Activated CD4-positive, CD25-positive, alpha-beta regulatory T cell (primary cell): Measurements from ENCODE around the gene TUBB4A.

Experiments used
- DNase-seq, 4 experiments: peaks; one replicate each; lab custom pipeline; 2025; lab: John Stamatoyannopoulos, UW

Gene TUBB4A

DNA sequence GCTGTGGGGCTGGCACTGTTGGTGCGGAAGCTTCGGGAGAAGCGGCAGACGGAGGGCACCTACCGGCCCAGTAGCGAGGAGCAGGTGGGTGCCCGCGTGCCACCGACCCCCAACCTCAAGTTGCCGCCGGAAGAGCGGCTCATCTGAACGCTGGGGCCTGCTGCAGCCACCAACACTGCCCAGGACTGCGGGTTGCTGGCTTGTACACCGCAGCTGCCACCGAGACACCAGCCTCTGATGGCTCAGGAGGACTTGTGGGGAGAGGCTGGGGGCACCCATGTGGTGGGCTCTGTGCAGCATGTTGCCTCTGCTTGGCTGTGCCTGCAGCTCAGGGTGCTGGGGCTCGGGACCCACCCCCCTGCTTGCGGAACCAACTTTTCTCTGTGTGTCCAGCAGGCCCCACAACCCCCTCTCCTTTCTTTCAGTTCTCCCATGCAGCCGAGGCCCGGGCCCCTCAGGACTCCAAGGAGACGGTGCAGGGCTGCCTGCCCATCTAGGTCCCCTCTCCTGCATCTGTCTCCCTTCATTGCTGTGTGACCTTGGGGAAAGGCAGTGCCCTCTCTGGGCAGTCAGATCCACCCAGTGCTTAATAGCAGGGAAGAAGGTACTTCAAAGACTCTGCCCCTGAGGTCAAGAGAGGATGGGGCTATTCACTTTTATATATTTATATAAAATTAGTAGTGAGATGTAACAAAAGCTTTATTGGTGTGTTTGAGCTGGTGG is 35.4 kb downstream of the TUBB4A start:
- DNase-seq, result no peak

DNA sequence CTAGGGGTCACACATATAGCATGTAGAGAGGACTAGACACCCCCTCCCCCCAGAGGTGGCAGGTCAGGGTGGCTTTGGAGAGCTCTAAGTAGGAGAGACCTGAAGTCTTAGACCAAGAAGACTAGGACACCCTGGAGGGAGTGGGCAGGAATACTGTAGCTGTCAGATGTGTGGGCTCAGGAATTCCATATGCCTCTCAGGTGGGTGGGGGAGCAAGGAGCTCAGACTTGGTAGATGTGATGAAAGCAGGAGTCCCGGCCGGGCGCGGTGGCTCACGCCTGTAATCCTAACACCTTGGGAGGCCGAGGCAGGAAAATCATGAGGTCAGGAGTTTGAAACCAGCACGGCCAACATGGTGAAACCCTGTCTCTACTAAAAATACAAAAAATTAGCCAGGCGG is 36.4 kb downstream of the TUBB4A start:
- no peak for DNase-seq

DNA sequence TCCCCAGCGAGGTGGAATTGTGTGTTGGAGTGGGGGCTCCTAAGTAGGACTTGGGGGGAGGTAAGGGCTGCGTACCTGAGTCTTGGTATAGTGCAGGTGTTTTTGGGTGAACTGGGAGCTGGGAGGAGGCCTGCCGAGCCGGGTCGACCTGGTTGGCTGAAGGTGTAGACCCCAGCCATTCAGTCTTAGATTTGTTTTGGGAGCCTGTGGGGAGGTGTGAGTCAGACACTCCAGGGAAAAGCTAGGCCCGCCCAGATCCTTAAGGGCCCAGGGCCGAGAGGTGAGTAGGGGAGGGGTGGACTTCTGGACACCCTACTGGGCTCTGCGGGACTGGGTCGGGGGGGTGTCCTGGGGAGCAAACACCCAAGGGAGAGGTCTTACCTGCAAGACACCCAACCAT is 37.1 kb downstream of the TUBB4A start:
- no peak for DNase-seq

DNA sequence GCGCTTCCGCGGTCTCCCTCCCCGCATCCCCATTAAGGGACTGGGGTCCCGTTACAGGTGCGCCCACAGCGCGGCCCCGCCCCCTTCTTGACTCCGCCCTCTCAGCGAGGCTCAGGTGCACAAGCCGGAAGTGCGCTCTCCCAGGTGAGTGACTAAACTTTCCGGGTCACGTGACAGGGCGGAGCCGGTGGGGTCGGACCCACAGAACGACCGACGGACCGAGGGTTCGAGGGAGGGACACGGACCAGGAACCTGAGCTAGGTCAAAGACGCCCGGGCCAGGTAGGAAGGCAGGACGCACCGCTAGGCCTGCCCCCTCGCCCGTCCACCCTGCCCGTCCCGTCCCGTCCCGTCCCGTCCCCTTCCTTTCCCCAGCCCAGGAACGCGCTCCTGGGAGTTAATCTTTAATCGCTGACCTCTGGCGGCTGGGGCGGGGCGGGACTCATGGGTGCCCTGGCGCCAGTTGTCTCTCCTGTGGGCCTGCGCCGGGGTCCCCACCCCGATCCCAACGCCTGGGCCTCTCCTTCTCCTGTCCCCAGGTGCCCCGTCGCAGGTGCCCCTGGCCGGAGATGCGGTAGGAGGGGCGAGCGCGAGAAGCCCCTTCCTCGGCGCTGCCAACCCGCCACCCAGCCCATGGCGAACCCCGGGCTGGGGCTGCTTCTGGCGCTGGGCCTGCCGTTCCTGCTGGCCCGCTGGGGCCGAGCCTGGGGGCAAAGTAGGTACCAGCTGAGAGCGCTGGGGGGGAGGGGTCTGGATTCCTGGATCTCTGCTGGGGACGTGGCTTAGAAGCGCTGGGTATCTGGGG is 37.8 kb downstream of the TUBB4A start, which contains the start of gene CRB3:
CRB3 (plus strand) TSS at position 202 of the 804 bp plus-strand sequence; CDS start at position 633, 431 bp downstream.
- peak in 3 of 4 experiments; percentile 5 to 40 (median 31) for DNase-seq

DNA sequence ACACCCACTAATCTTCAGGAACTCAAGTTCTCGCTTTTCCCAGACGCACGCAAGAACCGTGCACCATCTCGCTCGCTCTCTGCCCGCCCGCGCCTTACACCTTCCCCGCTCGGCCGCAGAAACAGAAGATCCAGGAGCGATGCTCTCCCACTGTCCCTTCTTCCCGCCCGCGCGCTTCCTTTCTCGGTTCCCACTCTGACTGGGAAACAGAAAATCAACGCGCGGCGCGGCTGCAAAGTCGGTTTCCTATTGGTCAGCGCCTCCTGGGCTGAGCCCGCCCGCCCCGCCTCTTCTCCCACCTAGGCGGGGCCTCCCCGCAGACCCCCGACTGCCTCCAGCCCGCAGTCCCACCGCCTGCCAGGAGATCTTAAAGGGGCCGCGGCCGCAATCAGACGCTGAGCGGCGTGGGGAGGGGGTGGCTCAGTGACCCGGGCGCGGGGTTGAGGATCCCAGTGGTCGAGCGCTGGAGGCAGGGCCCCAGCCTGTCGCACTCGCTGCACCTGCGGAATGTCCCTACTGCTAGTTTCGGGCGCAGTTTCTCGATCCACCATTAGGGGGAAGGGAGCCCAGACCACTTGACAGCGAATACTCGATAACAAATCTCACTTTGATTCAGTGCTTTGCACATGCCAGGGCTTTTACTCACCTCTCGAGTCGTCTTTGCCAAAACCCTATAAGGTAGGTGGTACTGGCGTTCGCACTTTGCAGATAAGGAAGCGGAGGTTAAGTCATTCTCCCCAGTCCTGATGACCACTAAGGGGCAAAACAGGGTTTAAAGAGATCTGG is 41.8 kb downstream of the TUBB4A start:
- DNase-seq, result peak; percentile 91 to 95 (median 92)

DNA sequence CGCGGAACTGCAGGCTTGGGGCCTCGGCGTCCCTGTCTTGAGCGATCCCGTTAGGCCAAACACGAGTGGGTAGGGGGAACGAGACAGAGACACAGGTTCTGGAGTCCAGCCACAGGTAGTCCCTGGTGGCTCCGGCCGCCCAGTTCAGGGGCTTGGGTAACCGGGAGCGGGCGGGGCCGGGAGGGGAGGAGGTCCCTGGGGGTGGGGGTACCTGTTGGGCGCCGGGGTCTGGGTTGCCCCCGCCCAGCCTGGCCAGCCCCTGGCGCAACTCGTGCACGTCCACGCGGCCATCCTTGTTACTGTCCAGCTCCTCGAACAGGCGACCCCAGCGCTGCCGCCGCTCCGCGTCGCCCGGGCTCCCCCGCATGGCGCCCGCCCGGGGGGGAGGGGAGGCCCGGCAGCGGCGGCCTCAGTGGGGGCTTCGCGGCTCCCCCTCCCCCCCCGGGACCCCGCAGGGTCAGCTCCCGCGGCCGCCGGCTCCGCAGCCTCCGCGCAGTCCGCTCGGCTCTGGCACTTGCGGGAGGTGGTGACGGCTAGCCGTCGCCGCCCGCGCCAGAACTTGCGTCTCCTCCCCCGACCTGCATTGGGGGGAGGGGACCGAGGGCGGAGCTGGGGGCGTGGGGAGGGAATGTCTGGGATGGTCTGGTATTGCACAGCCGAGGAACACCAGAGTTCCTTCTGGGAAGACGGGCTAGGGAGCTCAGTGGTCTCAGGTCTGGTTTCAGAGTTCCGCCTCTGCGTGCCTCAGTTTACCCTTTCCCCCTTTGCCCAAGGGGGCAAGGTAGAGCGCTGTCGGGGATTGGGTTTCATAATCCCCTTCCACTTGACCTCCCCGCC is 42.6 kb downstream of the TUBB4A start, which contains the start of gene SLC25A23:
SLC25A23 (minus strand) TSS at position 531 of the 837 bp plus-strand sequence; CDS start at position 367, 164 bp downstream.
- DNase-seq, result peak in 3 of 4 experiments; percentile 25 to 41 (median 34)

DNA sequence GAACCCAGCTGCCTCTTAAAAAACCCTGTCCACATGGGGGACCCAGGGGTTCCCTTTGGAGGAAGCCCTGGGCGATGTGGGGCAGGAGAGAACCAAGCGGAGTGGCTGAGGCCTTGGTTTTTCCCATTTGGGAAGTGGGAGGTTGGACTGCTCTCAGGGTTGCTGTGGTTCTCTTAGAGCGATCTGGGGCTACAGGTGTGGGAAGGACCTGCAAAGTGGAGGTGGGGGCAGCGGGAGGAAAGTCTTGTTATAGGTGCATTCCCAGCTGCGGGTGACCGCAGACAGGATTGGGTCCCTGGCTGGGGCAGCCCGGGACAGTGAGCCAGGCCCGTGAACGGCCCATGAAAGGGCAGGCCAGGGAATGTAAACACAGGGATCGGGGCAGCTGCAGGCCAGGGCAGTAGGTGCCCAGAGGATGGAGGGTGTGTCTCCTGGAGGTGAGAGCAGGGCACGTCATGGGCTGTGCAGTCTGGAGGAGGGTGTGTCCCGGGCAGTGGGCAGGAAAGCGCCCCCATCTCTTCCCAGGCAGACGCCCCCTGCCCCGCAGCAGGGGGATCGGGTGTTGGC is 43.3 kb downstream of the TUBB4A start:
- DNase-seq, result no peak

DNA sequence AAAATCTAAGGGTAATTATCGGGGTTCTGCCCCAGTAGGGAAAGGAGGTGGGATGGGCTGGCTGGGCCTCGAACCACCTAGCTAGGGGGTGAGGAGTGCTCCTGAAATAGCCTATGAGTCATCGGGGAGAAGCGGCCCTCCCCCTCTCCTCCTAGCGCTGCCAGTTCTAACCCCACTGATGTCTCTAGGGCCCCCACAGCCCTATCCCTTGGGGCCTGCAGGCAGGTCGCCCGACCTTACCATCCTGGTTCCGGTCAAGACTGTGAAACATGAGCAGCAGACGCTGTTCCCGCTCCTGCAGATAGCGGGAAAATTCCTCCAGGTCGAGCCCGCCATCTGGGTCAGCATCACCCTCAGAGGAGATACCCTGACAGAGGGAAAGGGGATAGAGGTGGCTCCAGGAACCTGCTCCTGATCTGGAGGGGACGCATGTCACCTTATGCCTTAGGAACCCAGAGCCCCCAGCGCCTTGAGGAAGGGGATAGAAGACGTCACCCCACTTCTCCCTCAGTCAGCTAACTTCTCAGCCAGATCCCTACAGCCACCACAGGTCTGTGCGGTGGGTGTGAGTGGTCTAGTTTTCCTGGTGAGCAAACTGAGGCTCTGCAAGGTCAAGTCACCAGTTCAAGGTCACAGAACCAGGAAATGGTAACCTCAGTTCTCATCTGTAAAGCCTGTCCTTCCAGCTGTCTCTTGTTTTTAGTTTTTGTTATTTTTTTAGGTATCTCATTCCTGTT is 44.0 kb downstream of the TUBB4A start:
- no peak for DNase-seq

GRCh38 chr19:6455924-6456323 is 46.2 kb downstream of the TUBB4A start:
- DNase-seq, result no peak

GRCh38 chr19:6453951-6454565 is 48.1 kb downstream of the TUBB4A start:
- DNase-seq, result no peak

DNA sequence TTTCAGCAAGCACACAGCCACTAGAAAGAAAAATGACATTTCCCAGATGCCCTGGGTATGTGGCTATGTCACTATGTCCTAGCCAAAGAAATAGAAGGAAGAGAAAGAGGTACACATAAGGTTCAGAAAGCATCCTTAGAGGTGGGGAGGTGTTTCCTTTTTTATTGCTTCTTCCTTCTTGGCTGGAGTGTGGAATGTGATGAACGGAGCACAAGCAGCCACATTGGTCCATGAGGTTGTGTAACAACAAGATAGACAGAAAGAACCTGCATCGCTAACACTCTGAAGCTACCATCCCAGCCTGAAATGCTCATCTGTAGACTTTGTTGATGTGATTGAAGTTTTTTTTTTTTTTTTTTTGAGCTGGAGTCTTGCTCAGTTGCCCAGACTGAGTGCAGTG is 49.2 kb downstream of the TUBB4A start:
- no peak for DNase-seq

DNA sequence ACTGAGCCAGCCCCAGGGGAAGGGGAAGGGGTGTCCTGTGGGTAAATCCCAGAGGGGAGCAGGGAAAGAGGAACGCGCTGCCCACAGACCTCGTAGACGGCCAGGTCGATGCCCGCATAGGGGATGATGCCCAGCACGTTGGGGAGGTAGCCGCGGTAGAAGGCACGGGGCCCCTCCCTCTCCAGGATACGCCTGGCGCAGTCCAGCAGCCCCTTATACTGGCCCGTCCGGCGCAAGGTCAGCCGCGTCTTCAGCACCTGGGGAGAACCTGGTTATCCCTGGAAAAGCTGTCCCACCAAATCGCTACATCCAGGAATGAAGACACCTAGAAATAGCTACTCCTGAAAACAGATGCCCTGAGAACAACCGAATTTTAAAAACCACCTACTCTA is 49.9 kb downstream of the TUBB4A start:
- no peak for DNase-seq

GRCh38 chr19:6451583-6452222 is 50.4 kb downstream of the TUBB4A start:
- DNase-seq, result no peak

DNA sequence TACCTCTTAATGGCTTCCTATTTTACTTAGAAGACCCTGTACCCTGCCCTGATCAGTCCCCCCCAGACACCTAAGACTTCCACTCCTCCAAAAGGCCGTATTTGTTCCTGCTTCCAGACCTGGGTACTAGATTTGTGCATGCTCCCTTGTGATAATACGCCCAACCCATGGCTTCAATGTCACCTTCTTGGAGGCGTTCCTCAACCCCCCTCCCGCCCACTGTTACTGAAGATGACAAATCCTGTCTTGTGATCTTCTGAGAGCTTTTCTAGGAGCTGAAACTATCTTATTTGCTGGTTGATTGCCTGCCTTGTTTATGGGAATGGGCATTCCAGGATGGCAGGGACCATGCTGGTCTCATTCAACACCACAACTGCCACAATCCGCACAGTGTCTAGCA is 51.9 kb downstream of the TUBB4A start:
- no peak for DNase-seq

DNA sequence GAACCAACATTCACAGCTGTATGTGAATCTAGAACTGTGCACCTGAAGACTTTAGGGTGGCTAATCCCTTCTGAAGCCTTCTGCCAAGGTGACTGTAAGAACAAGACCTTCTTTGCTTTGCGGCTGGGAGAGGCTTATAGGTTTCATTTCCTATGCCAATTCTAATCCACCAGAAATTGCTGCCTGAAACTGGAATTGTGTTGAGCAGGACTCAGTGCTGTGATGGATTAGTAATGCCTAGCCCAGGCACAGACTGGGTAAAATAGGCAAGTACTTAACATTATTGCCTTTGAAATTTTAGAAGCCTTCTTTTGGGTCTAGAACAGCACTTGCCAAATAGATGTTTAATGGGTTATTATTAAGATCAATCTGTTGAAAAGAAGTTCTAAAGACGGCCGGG is 54.1 kb downstream of the TUBB4A start:
- no peak for DNase-seq

GRCh38 chr19:6446452-6446851 is 55.7 kb downstream of the TUBB4A start:
- no peak for DNase-seq
